Neural cell (in vitro differentiated cells): ENCODE results near the gene MGAT4C. TPM values are rescaled to one million over a fixed set of nuclear protein-coding genes. Genes with fewer than 3 reads are reported as not detected.

Source experiments
- H2AFZ ChIP-seq: fragments of 200-600, 300-800 bp; sonication (generic), shearing (Covaris generic); 2 replicates; pipeline ENCODE4 v1.6.0; 2014; ENCODE audit warnings: low read depth, mild to moderate bottlenecking, antibody characterized with exemption, low read length, moderate library complexity
- H3F3A ChIP-seq: fragments of 200-600 bp; shearing (Covaris generic); 2 replicates; pipeline ENCODE4 v1.6.1; 2016; ENCODE audit warnings: mild to moderate bottlenecking, moderate library complexity, mixed read lengths, antibody characterized with exemption, low read length; ENCODE audit not compliant: insufficient read depth, poor library complexity, severe bottlenecking
- H3K27ac ChIP-seq: fragments of 200-600, 300-800 bp; sonication (generic), shearing (Covaris generic); 2 replicates; pipeline ENCODE4 v1.5.1; 2014; ENCODE audit warnings: mild to moderate bottlenecking, low read length, moderate library complexity
- H3K27me3 ChIP-seq: fragments of 300-800, 200-600 bp; sonication (generic), shearing (Covaris generic); 2 replicates; pipeline ENCODE4 v1.6.0; 2014; ENCODE audit warnings: mild to moderate bottlenecking, low read depth, low read length, moderate library complexity; ENCODE audit not compliant: insufficient read depth
- H3K36me3 ChIP-seq: fragments of 300-800, 200-600 bp; sonication (generic), shearing (Covaris generic); 2 replicates; pipeline ENCODE4 v1.5.1; 2014; ENCODE audit warnings: mild to moderate bottlenecking, antibody characterized with exemption, low read length, moderate library complexity; ENCODE audit not compliant: insufficient read depth
- H3K4me2 ChIP-seq: fragments of 300-800, 200-600 bp; sonication (generic), shearing (Covaris generic); 2 replicates; pipeline ENCODE4 v1.6.0; 2014; ENCODE audit warnings: mild to moderate bottlenecking, low read length
- H3K4me3 ChIP-seq: fragments of 300-800, 200-600 bp; sonication (generic), shearing (Covaris generic); 2 replicates; pipeline ENCODE4 v1.5.1; 2014; ENCODE audit warnings: mild to moderate bottlenecking, low read length, moderate library complexity
- H3K79me2 ChIP-seq: fragments of 200-600 bp; shearing (Covaris generic); replicated peaks from 2 replicates; pipeline ENCODE4 v1.6.0; 2014; ENCODE audit warnings: mild to moderate bottlenecking, low read length, moderate library complexity; ENCODE audit not compliant: insufficient read depth
- H3K9ac ChIP-seq: fragments of 300-800, 200-600 bp; sonication (generic), shearing (Covaris generic); 2 replicates; pipeline ENCODE4 v1.6.1; 2016; ENCODE audit warnings: mild to moderate bottlenecking, low read length, mixed read lengths
- H3K9me2 ChIP-seq: fragments of 200-600 bp; shearing (Covaris generic); 2 replicates; pipeline ENCODE4 v1.6.1; 2016; ENCODE audit warnings: mild to moderate bottlenecking, low read length, mixed read lengths; ENCODE audit not compliant: insufficient read depth
- H3K9me3 ChIP-seq: fragments of 200-600, 300-800 bp; sonication (generic), shearing (Covaris generic); 2 replicates; pipeline ENCODE4 v1.6.1; 2016; ENCODE audit warnings: mild to moderate bottlenecking, mixed run types, low read length, moderate library complexity, mixed read lengths
- H4K20me1 ChIP-seq: fragments of 200-600 bp; shearing (Covaris generic); 2 replicates; pipeline ENCODE4 v1.6.1; 2016; ENCODE audit warnings: mild to moderate bottlenecking, mixed run types; ENCODE audit not compliant: insufficient read depth
- CTCF ChIP-seq: fragments of 450-650 bp; IDR thresholded peaks from 2 replicates; pipeline ENCODE4 v1.5.1; 2014; ENCODE audit warnings: antibody characterized with exemption, mild to moderate bottlenecking, moderate library complexity; ENCODE audit not compliant: poor library complexity, severe bottlenecking
- EP300 ChIP-seq: fragments of 450-650 bp; conservative IDR thresholded peaks from 2 replicates; pipeline ENCODE4 v1.6.1; 2014; ENCODE audit warnings: antibody characterized with exemption, mild to moderate bottlenecking, moderate library complexity; ENCODE audit not compliant: poor library complexity, severe bottlenecking
- EZH2 ChIP-seq: fragments of 200-600, 300-800 bp; shearing (Covaris generic), sonication (generic); IDR thresholded peaks from 2 replicates; pipeline ENCODE4 v1.6.1; 2014; ENCODE audit warnings: antibody characterized with exemption, low read length, borderline replicate concordance, mild to moderate bottlenecking; ENCODE audit not compliant: insufficient read depth, poor library complexity, severe bottlenecking
- MXI1 ChIP-seq: fragments of 450-650 bp; conservative IDR thresholded peaks from 2 replicates; pipeline ENCODE4 v1.6.1; 2014; ENCODE audit warnings: antibody characterized with exemption, mild to moderate bottlenecking; ENCODE audit not compliant: poor library complexity, severe bottlenecking
- POLR2AphosphoS5 ChIP-seq: IDR thresholded peaks from 2 replicates; pipeline ENCODE4 v1.6.1; 2012
- RAD21 ChIP-seq: fragments of 450-650 bp; conservative IDR thresholded peaks from 2 replicates; pipeline ENCODE4 v1.6.1; 2014; ENCODE audit warnings: antibody characterized with exemption, mild to moderate bottlenecking, moderate library complexity
- SMC3 ChIP-seq: fragments of 450-650 bp; conservative IDR thresholded peaks from 2 replicates; pipeline ENCODE4 v1.6.1; 2014; ENCODE audit warnings: antibody characterized with exemption, mild to moderate bottlenecking, moderate library complexity; ENCODE audit not compliant: poor library complexity
- TAF1 ChIP-seq: IDR thresholded peaks from 2 replicates; pipeline ENCODE4 v1.6.1; 2012; ENCODE audit warnings: low read depth
- polyA plus RNA-seq: library from polyadenylated mRNA; depleted of rRNA; stranded (reverse); fragments of >200 nt; gene quantifications from 2 replicates; pipeline ENCODE4 v1.2.3, GENCODE V29; 2014
- TF ChIP-seq, protein P1 (sequence below): IDR thresholded peaks from 2 replicates; pipeline ENCODE4 v1.6.1; 2012; ENCODE audit warnings: borderline replicate concordance

The MGAT4C gene
- polyA plus RNA-seq, 1 donor from 2014 or later: 20.7 TPM

DNA sequence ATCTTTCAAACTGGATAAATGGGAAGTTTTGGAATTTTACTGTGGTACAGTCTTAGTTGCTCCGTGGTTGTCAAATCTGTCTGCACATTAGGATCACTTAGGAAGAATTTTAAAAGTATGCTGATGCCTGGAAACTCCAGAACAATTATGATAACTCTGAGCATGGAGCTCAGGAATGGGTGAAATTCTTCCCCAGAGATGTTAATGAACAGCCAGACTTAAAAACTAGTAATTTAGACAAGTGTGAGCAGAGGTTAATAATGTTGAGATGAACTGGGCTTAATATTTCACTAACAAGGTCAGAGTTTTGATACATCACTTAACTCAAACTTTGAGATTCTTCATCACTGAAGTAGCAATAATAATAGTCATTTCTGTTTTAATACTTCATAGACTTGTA, 287.6 kb downstream of the MGAT4C start:
- no peak for TF ChIP-seq CTCF
- TF ChIP-seq, protein P1, sequence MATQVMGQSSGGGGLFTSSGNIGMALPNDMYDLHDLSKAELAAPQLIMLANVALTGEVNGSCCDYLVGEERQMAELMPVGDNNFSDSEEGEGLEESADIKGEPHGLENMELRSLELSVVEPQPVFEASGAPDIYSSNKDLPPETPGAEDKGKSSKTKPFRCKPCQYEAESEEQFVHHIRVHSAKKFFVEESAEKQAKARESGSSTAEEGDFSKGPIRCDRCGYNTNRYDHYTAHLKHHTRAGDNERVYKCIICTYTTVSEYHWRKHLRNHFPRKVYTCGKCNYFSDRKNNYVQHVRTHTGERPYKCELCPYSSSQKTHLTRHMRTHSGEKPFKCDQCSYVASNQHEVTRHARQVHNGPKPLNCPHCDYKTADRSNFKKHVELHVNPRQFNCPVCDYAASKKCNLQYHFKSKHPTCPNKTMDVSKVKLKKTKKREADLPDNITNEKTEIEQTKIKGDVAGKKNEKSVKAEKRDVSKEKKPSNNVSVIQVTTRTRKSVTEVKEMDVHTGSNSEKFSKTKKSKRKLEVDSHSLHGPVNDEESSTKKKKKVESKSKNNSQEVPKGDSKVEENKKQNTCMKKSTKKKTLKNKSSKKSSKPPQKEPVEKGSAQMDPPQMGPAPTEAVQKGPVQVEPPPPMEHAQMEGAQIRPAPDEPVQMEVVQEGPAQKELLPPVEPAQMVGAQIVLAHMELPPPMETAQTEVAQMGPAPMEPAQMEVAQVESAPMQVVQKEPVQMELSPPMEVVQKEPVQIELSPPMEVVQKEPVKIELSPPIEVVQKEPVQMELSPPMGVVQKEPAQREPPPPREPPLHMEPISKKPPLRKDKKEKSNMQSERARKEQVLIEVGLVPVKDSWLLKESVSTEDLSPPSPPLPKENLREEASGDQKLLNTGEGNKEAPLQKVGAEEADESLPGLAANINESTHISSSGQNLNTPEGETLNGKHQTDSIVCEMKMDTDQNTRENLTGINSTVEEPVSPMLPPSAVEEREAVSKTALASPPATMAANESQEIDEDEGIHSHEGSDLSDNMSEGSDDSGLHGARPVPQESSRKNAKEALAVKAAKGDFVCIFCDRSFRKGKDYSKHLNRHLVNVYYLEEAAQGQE: no peak
- TF ChIP-seq POLR2AphosphoS5: no peak
- no peak for TF ChIP-seq RAD21
- no peak for TF ChIP-seq EZH2
- TF ChIP-seq SMC3: no peak
- no peak for TF ChIP-seq MXI1
- no peak for TF ChIP-seq TAF1
- TF ChIP-seq EP300: no peak
- H3K27me3 ChIP-seq: no peaks in the 10 kb centered on the region
- no peak overlapping the region for H2AFZ ChIP-seq
- no peak overlapping the region for H3K4me2 ChIP-seq
- H3K36me3 ChIP-seq: no peaks in the 10 kb centered on the region
- no peak overlapping the region for H3K4me3 ChIP-seq
- no peaks in the 10 kb centered on the region for H3F3A ChIP-seq
- H4K20me1 ChIP-seq: no peaks in the 10 kb centered on the region
- H3K79me2 ChIP-seq: no peaks in the 10 kb centered on the region
- H3K9me2 ChIP-seq: no peaks in the 10 kb centered on the region
- no peaks in the 10 kb centered on the region for H3K9me3 ChIP-seq
- H3K27ac ChIP-seq: no peak overlapping the region
- no peak overlapping the region for H3K9ac ChIP-seq

- Histone ChIP-seq H2AFZ (no peak overlapping the region), H3K27ac (no peak overlapping the region)
Observed at GRCh38 chr12:85963326-85963725, 292.9 kb downstream of the MGAT4C start.

More at GRCh38 chr12:85963326-85963725, 292.9 kb downstream of the MGAT4C start:
- no peaks in the 10 kb centered on the region for H3F3A ChIP-seq
- no peak overlapping the region for H3K9ac ChIP-seq
- TF ChIP-seq, protein P1: no peak
- TF ChIP-seq CTCF (no peak), POLR2AphosphoS5 (no peak), MXI1 (no peak), EP300 (no peak), EZH2 (no peak), TAF1 (no peak)
- H3K4me3 ChIP-seq: no peak overlapping the region
- H3K9me3 ChIP-seq: no peaks in the 10 kb centered on the region
- H3K36me3 ChIP-seq: no peaks in the 10 kb centered on the region
- H3K27me3 ChIP-seq: no peaks in the 10 kb centered on the region
- H3K4me2 ChIP-seq: no peak overlapping the region
- no peaks in the 10 kb centered on the region for H3K9me2 ChIP-seq
- H3K79me2 ChIP-seq: no peaks in the 10 kb centered on the region
- no peaks in the 10 kb centered on the region for H4K20me1 ChIP-seq
